MCF 10A (cell line): Measurements from ENCODE around the gene PLS1. TPM values are rescaled to one million over a fixed set of nuclear protein-coding genes. Genes with fewer than 3 reads are reported as not detected.

ENCODE experiments used
- BruUV-seq: library from RNA; stranded (reverse); fragments of 400-500 nt; replicated peaks from 2 replicates; lab custom pipeline; 2021; lab: Mats Ljungman, UMichigan
- CTCF ChIA-PET: fragments of 300-600 bp; sonication (Branson Sonifier 250); formaldehyde crosslinking; extraction: SDS; loops from one replicate; lab custom pipeline; 2021; ENCODE audit warnings: antibody characterized with exemption, inconsistent platforms; lab: Yijun Ruan, JAX
- POLR2A ChIA-PET: fragments of 300-600, 350-650 bp; sonication (Branson Sonifier 250); formaldehyde crosslinking; extraction: SDS; loops from one replicate; lab custom pipeline; 2020; ENCODE audit warnings: antibody characterized with exemption, inconsistent platforms; lab: Yijun Ruan, JAX
- DNase-seq: peaks from one replicate; pipeline ENCODE4 v3.0.0-alpha.2; 2018; ENCODE audit not compliant: unreplicated experiment
- H3K27ac Mint-ChIP-seq: one replicate; pipeline ENCODE4 v1.8.0; 2022; ENCODE audit warnings: mild to moderate bottlenecking, low read depth, mixed read lengths; ENCODE audit not compliant: unreplicated experiment
- H3K27me3 Mint-ChIP-seq: one replicate; pipeline ENCODE4 v1.8.0; 2022; ENCODE audit warnings: mixed read lengths; ENCODE audit not compliant: insufficient read depth, unreplicated experiment
- H3K36me3 Mint-ChIP-seq: one replicate; pipeline ENCODE4 v1.8.0; 2022; ENCODE audit warnings: mild to moderate bottlenecking, moderate library complexity, mixed read lengths; ENCODE audit not compliant: insufficient read depth, unreplicated experiment
- H3K4me1 Mint-ChIP-seq: one replicate; pipeline ENCODE4 v1.8.0; 2022; ENCODE audit warnings: mixed read lengths; ENCODE audit not compliant: insufficient read depth, unreplicated experiment
- H3K4me3 Mint-ChIP-seq: one replicate; pipeline ENCODE4 v1.8.0; 2022; ENCODE audit warnings: mild to moderate bottlenecking, moderate library complexity, mixed read lengths; ENCODE audit not compliant: unreplicated experiment
- H3K9me3 Mint-ChIP-seq: one replicate; pipeline ENCODE4 v1.8.0; 2022; ENCODE audit warnings: mixed read lengths; ENCODE audit not compliant: unreplicated experiment
- intact Hi-C: fragments of 100-400 bp; cut with micrococcal nuclease; formaldehyde crosslinking; loops from 2 replicates; pipeline ENCODE4 v1.14.1; 2022
- total RNA-seq: library from RNA; stranded (reverse); gene quantifications from 2 replicates; pipeline ENCODE4 v1.2.3, GENCODE V29; 2022
- TF ChIP-seq, protein P1 (sequence below): fragments of 200-600 bp; IDR thresholded peaks from one replicate; pipeline ENCODE4 v1.8.0; 2022; ENCODE audit warnings: antibody characterized with exemption, mild to moderate bottlenecking; ENCODE audit not compliant: unreplicated experiment

PLS1 gene
- total RNA-seq, 1 experiment from 2014 or later = 7.3 TPM

DNA sequence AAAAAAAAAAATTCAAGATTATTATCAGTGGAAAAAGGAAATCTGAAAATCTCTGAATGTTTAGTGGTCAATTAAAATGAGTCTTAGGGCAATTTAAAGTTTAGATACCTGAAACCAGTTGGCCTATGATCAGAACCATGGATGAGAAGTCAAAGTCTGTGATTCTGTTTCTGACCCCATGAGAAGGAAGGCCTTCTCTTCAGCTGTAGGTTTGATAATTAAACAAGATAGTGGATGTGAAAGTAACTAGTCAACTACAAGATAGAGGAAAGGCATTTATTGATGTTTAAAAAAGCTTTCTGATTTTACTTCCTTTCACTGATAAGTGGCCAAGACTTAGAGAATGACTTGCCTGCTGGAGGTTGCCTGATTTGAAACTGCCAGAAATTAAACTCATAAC is 8.7 kb downstream of the PLS1 start:
- Mint-ChIP-seq H3K27ac (no peak overlapping the region), H3K36me3 (peaks cover 6% of the 10 kb centered on the region), H3K9me3 (no peaks in the 10 kb centered on the region), H3K27me3 (no peaks in the 10 kb centered on the region), H3K4me3 (no peak overlapping the region), H3K4me1 (peaks cover 5% of the 10 kb centered on the region)
- POLR2A ChIA-PET = interaction anchor here (1.6 kb wide), 1 partner anchor 11 kb away, joined by 6 read pairs; no protein-coding TSS in a partner anchor
- no peak for DNase-seq
- CTCF ChIA-PET = no interaction called here
- no TSS peak for BruUV-seq
- TF ChIP-seq, protein P1, sequence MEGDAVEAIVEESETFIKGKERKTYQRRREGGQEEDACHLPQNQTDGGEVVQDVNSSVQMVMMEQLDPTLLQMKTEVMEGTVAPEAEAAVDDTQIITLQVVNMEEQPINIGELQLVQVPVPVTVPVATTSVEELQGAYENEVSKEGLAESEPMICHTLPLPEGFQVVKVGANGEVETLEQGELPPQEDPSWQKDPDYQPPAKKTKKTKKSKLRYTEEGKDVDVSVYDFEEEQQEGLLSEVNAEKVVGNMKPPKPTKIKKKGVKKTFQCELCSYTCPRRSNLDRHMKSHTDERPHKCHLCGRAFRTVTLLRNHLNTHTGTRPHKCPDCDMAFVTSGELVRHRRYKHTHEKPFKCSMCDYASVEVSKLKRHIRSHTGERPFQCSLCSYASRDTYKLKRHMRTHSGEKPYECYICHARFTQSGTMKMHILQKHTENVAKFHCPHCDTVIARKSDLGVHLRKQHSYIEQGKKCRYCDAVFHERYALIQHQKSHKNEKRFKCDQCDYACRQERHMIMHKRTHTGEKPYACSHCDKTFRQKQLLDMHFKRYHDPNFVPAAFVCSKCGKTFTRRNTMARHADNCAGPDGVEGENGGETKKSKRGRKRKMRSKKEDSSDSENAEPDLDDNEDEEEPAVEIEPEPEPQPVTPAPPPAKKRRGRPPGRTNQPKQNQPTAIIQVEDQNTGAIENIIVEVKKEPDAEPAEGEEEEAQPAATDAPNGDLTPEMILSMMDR = no peak
- intact Hi-C loops = no loop called here

GRCh38 chr3:142608631-142609030 is 12.4 kb downstream of the PLS1 start:
- no peaks in the 10 kb centered on the region for H3K9me3 Mint-ChIP-seq
- ChIA-PET POLR2A (no interaction called here), CTCF (interaction anchor here (0.9 to 1.2 kb wide), 3 partner anchors 21 to 221 kb away, joined by 3 read pairs; no protein-coding TSS in a partner anchor)
- TF ChIP-seq, protein P1 = no peak
- H3K4me1 Mint-ChIP-seq = peaks cover 9% of the 10 kb centered on the region
- BruUV-seq = no TSS peak
- no peak overlapping the region for H3K27ac Mint-ChIP-seq
- H3K36me3 Mint-ChIP-seq = no peaks in the 10 kb centered on the region
- no peaks in the 10 kb centered on the region for H3K27me3 Mint-ChIP-seq
- DNase-seq = no peak
- no peak overlapping the region for H3K4me3 Mint-ChIP-seq
- intact Hi-C loops = no loop called here

- no TSS peak for BruUV-seq
- TF ChIP-seq, protein P1 = no peak
- DNase-seq = no peak
- no peaks in the 10 kb centered on the region for H3K9me3 Mint-ChIP-seq
- CTCF ChIA-PET = interaction anchor here (0.9 to 1.4 kb wide), 6 partner anchors 10 to 233 kb away, joined by 3 to 5 read pairs (median 3); no protein-coding TSS in a partner anchor
- intact Hi-C loops = no loop called here
- H3K4me1 Mint-ChIP-seq = peaks cover 9% of the 10 kb centered on the region
- no peaks in the 10 kb centered on the region for H3K27me3 Mint-ChIP-seq
- no peaks in the 10 kb centered on the region for H3K36me3 Mint-ChIP-seq
- H3K4me3 Mint-ChIP-seq = no peak overlapping the region
- POLR2A ChIA-PET = interaction anchor here (0.8 to 2.5 kb wide), 3 partner anchors 12 to 30 kb away, joined by 3 to 12 read pairs (median 5); partner anchors contain the start of genes ATR and PLS1
- H3K27ac Mint-ChIP-seq = no peak overlapping the region
Measured at GRCh38 chr3:142609136-142609535, 12.9 kb downstream of the PLS1 start.

DNA sequence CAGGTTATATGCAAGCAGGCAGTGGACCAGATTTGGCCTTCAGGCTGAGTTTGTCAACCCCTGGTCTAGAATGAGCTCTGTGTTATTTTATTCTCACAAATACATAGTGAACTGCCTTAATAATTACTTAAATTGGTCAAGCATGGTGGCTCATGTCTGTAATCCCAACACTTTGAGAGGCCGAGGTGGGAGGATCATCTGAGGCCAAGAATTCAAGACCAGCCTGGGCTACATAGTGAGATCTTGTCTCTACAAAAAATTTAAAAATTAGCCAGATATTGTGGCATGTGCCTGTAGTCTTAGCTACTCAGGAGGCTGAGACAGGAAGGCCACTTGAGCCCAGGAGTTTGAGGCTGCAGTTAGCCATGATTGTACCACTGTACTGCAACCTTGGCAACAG is 15.0 kb downstream of the PLS1 start:
- ChIA-PET POLR2A (interaction anchor here (1.3 to 2.5 kb wide), 3 partner anchors 15 to 35 kb away, joined by 3 to 12 read pairs (median 3); partner anchors contain the start of gene PLS1), CTCF (interaction anchor here (1.6 kb wide), 1 partner anchor 217 kb away, joined by 4 read pairs; no protein-coding TSS in a partner anchor)
- Mint-ChIP-seq H3K36me3 (no peaks in the 10 kb centered on the region), H3K4me1 (peaks cover 9% of the 10 kb centered on the region), H3K9me3 (no peaks in the 10 kb centered on the region), H3K4me3 (no peak overlapping the region), H3K27ac (no peak overlapping the region), H3K27me3 (no peaks in the 10 kb centered on the region)
- DNase-seq = no peak
- no TSS peak for BruUV-seq
- TF ChIP-seq, protein P1 = no peak
- intact Hi-C loops = no loop called here
